H1 (cell line): ENCODE data around the gene COG7. TPM values are rescaled to one million over a fixed set of nuclear protein-coding genes. Genes with fewer than 3 reads are reported as not detected.

Source experiments
- CTCF ChIA-PET: fragments of 300-600 bp; sonication (Branson Sonifier 250); formaldehyde crosslinking; loops from one replicate; lab custom pipeline; 2021; ENCODE audit not compliant: partially characterized antibody; lab: Charles Lee
- POLR2A ChIA-PET: fragments of 300-600 bp; sonication (Branson Sonifier 250); formaldehyde crosslinking; loops from one replicate; lab custom pipeline; 2021; ENCODE audit warnings: inconsistent platforms; ENCODE audit not compliant: partially characterized antibody; lab: Charles Lee
- DNase-seq, 2 experiments: peaks; one replicate each; pipeline versions ENCODE4 v3.0.0 to v3.0.0-alpha.2; 2010 to 2022; ENCODE audit warnings: low spot score in 2 of 2, low read depth in 1 of 2, mixed read lengths in 1 of 2
- FAIRE-seq: peaks from 2 replicates; lab custom pipeline; 2011; peaks lifted over from hg19 to GRCh38; lab: Jason Lieb, UNC
- H2AFZ ChIP-seq: 2 replicates; pipeline ENCODE4 v1.8.1; 2012; ENCODE audit warnings: low read length, inconsistent platforms
- H2AK5ac ChIP-seq: 2 replicates; pipeline ENCODE4 v1.6.1; 2013; ENCODE audit warnings: low read depth, low read length
- H2BK120ac ChIP-seq: replicated peaks from 2 replicates; pipeline ENCODE3; 2013; ENCODE audit warnings: low read depth, low read length, inconsistent platforms
- H2BK12ac ChIP-seq: 2 replicates; pipeline ENCODE4 v1.6.1; 2013; ENCODE audit warnings: low read depth, low read length
- H2BK15ac ChIP-seq: 2 replicates; pipeline ENCODE4 v1.6.1; 2013; ENCODE audit warnings: low read length
- H2BK20ac ChIP-seq: 2 replicates; pipeline ENCODE4 v1.6.1; 2013; ENCODE audit warnings: low read length
- H2BK5ac ChIP-seq: 2 replicates; pipeline ENCODE4 v1.6.1; 2013; ENCODE audit warnings: low read depth, low read length
- H3K14ac ChIP-seq: 2 replicates; pipeline ENCODE4 v1.6.1; 2013; ENCODE audit warnings: inconsistent platforms; ENCODE audit not compliant: insufficient read length
- H3K18ac ChIP-seq: 2 replicates; pipeline ENCODE4 v1.6.1; 2013; ENCODE audit warnings: low read length; ENCODE audit errors: extremely low read depth
- H3K23ac ChIP-seq: 2 replicates; pipeline ENCODE4 v1.6.1; 2013; ENCODE audit warnings: inconsistent platforms; ENCODE audit not compliant: insufficient read length
- H3K23me2 ChIP-seq: 2 replicates; pipeline ENCODE4 v1.6.1; 2013; ENCODE audit warnings: low read depth, low read length
- H3K27ac ChIP-seq: 2 replicates; pipeline ENCODE4 v1.6.1; 2011; ENCODE audit warnings: low read depth, low read length, inconsistent platforms
- H3K27me3 ChIP-seq, 4 experiments: replicated peaks in 1 of 4; 1 replicate in 1 of 4; 2 replicates in 3 of 4; pipeline versions ENCODE4 v1.6.1 to v1.8.1; 2011 to 2013; ENCODE audit warnings: low read length in 3 of 4, mild to moderate bottlenecking in 3 of 4, inconsistent platforms in 2 of 4, mixed read lengths in 2 of 4, moderate library complexity in 1 of 4; ENCODE audit not compliant: control insufficient read depth in 3 of 4, insufficient read depth in 3 of 4; ENCODE audit errors: extremely low read depth in 1 of 4
- H3K36me3 ChIP-seq, 4 experiments: 2 replicates each; pipeline versions ENCODE4 v1.6.1 to v1.8.1; 2011 to 2013; ENCODE audit warnings: mild to moderate bottlenecking in 4 of 4, low read length in 3 of 4, moderate library complexity in 2 of 4, control low read depth in 1 of 4, inconsistent platforms in 1 of 4; ENCODE audit not compliant: insufficient read depth in 4 of 4, control insufficient read depth in 2 of 4
- H3K4ac ChIP-seq: replicated peaks from 2 replicates; pipeline ENCODE3; 2013; ENCODE audit warnings: low read length, low read depth, mixed read lengths, inconsistent platforms; ENCODE audit not compliant: insufficient read length
- H3K4me1 ChIP-seq, 4 experiments: replicated peaks in 1 of 4; 1 replicate in 1 of 4; 2 replicates in 3 of 4; pipeline versions ENCODE4 v1.6.1 to v1.8.1; 2011 to 2013; ENCODE audit warnings: low read length in 3 of 4, inconsistent platforms in 2 of 4, mixed read lengths in 1 of 4; ENCODE audit not compliant: insufficient read depth in 4 of 4, control insufficient read depth in 3 of 4
- H3K4me2 ChIP-seq, 2 experiments: 2 replicates each; pipeline versions ENCODE4 v1.6.1 to v1.8.1; 2011 to 2013; ENCODE audit warnings: low read depth in 2 of 2, low read length in 2 of 2, control low read depth in 1 of 2, inconsistent platforms in 1 of 2, mild to moderate bottlenecking in 1 of 2; ENCODE audit not compliant: insufficient read depth in 1 of 2
- H3K4me3 ChIP-seq, 4 experiments: fragments of 200-600, 300-600 bp in 1 of 4; sonication (generic), shearing (Covaris generic), sonication (Bioruptor Twin) in 1 of 4; 2 replicates each; pipeline versions ENCODE4 v1.5.1 to v1.8.1; 2011 to 2016; ENCODE audit warnings: low read length in 4 of 4, low read depth in 3 of 4, control low read depth in 2 of 4, inconsistent platforms in 2 of 4, mild to moderate bottlenecking in 2 of 4, mixed read lengths in 1 of 4, moderate library complexity in 1 of 4; ENCODE audit not compliant: insufficient read depth in 2 of 4; ENCODE audit errors: extremely low read depth in 1 of 4
- H3K56ac ChIP-seq: replicated peaks from 2 replicates; pipeline ENCODE3; 2013; ENCODE audit warnings: low read depth, mild to moderate bottlenecking, mixed read lengths, low read length, inconsistent platforms; ENCODE audit not compliant: insufficient read length
- H3K79me1 ChIP-seq: 2 replicates; pipeline ENCODE4 v1.6.1; 2013; ENCODE audit warnings: low read depth, low read length, control low read depth
- H3K79me2 ChIP-seq, 2 experiments: 2 replicates each; pipeline versions ENCODE4 v1.6.1 to v1.8.1; 2012 to 2013; ENCODE audit warnings: low read length in 2 of 2, mild to moderate bottlenecking in 2 of 2, inconsistent platforms in 1 of 2; ENCODE audit not compliant: insufficient read depth in 2 of 2, control insufficient read depth in 1 of 2
- H3K9ac ChIP-seq, 4 experiments: replicated peaks in 1 of 4; 1 replicate in 1 of 4; 2 replicates in 3 of 4; pipeline versions ENCODE4 v1.6.1 to v1.8.1; 2011 to 2013; ENCODE audit warnings: low read depth in 3 of 4, low read length in 3 of 4, control low read depth in 2 of 4, mild to moderate bottlenecking in 2 of 4, moderate library complexity in 2 of 4, inconsistent platforms in 1 of 4; ENCODE audit errors: extremely low read depth in 1 of 4
- H3K9me3 ChIP-seq, 2 experiments: 2 replicates each; pipeline versions ENCODE4 v1.6.1 to v1.8.1; 2012 to 2013; ENCODE audit warnings: mild to moderate bottlenecking in 2 of 2, moderate library complexity in 2 of 2, control low read depth in 1 of 2, inconsistent platforms in 1 of 2, low read depth in 1 of 2, low read length in 1 of 2, mixed read lengths in 1 of 2; ENCODE audit not compliant: insufficient read depth in 2 of 2
- H4K20me1 ChIP-seq, 2 experiments: replicated peaks in 1 of 2; 2 replicates each; pipeline versions ENCODE3 to v1.8.1; 2011 to 2013; ENCODE audit warnings: inconsistent platforms in 2 of 2, low read length in 2 of 2, mild to moderate bottlenecking in 1 of 2; ENCODE audit not compliant: insufficient read depth in 2 of 2, control insufficient read depth in 1 of 2
- H4K5ac ChIP-seq: 2 replicates; pipeline ENCODE4 v1.6.1; 2013; ENCODE audit warnings: low read length, low read depth, mixed read lengths, inconsistent platforms; ENCODE audit not compliant: insufficient read length
- H4K8ac ChIP-seq: 2 replicates; pipeline ENCODE4 v1.8.0; 2013; ENCODE audit warnings: mild to moderate bottlenecking, moderate library complexity, low read length, inconsistent platforms; ENCODE audit not compliant: insufficient read depth; ENCODE audit errors: extremely low read depth
- H4K91ac ChIP-seq: replicated peaks from 2 replicates; pipeline ENCODE3; 2013; ENCODE audit warnings: low read length, mixed read lengths, inconsistent platforms; ENCODE audit not compliant: insufficient read length
- CBX8 ChIP-seq: fragments of 300-800, 300-1000 bp; sonication (generic); IDR thresholded peaks from 2 replicates; pipeline ENCODE4 v1.7.1; 2016; ENCODE audit warnings: low read depth, low read length, borderline replicate concordance
- CTCF ChIP-seq, 3 experiments: IDR thresholded peaks; 1 replicate in 2 of 3; 2 replicates in 1 of 3; pipeline versions ENCODE4 v1.5.1 to v1.6.1; 2011; ENCODE audit warnings: low read length in 3 of 3, mild to moderate bottlenecking in 3 of 3, inconsistent platforms in 2 of 3, low read depth in 1 of 3, moderate library complexity in 1 of 3; ENCODE audit not compliant: insufficient read depth in 1 of 3; ENCODE audit errors: control extremely low read depth in 1 of 3
- JUN ChIP-seq: IDR thresholded peaks from 2 replicates; pipeline ENCODE4 v1.6.1; 2011; ENCODE audit warnings: low read depth, mild to moderate bottlenecking, improper control_type of control experiment, low read length
- JUND ChIP-seq: IDR thresholded peaks from 2 replicates; pipeline ENCODE4 v1.6.1; 2011; ENCODE audit warnings: mild to moderate bottlenecking, improper control_type of control experiment, low read length
- POLR2AphosphoS5 ChIP-seq: IDR thresholded peaks from 2 replicates; pipeline ENCODE4 v1.6.1; 2011; ENCODE audit warnings: low read depth, low read length
- RAD21 ChIP-seq, 2 experiments: IDR thresholded peaks in 1 of 2; conservative IDR thresholded peaks in 1 of 2; 2 replicates each; pipeline ENCODE4 v1.6.1; 2011; ENCODE audit warnings: low read depth in 2 of 2, low read length in 2 of 2, improper control_type of control experiment in 1 of 2, inconsistent platforms in 1 of 2, mild to moderate bottlenecking in 1 of 2, moderate library complexity in 1 of 2
- RXRA ChIP-seq: IDR thresholded peaks from 2 replicates; pipeline ENCODE4 v1.6.1; 2011; ENCODE audit warnings: low read depth, mild to moderate bottlenecking, low read length, moderate library complexity; ENCODE audit not compliant: insufficient read depth
- SIN3A ChIP-seq, 2 experiments: IDR thresholded peaks in 1 of 2; conservative IDR thresholded peaks in 1 of 2; 2 replicates each; pipeline ENCODE4 v1.6.1; 2011 to 2012; ENCODE audit warnings: low read length in 2 of 2, improper control_type of control experiment in 1 of 2, low read depth in 1 of 2, mild to moderate bottlenecking in 1 of 2
- SUZ12 ChIP-seq: fragments of 200-600 bp; sonication (generic); IDR thresholded peaks from 2 replicates; pipeline ENCODE4 v1.6.1; 2012; ENCODE audit warnings: mild to moderate bottlenecking, inconsistent platforms, low read length, moderate library complexity, mixed read lengths
- TAF1 ChIP-seq: IDR thresholded peaks from 2 replicates; pipeline ENCODE4 v1.6.1; 2011; ENCODE audit warnings: mild to moderate bottlenecking, low read depth, low read length
- TEAD4 ChIP-seq: IDR thresholded peaks from 2 replicates; pipeline ENCODE4 v1.6.1; 2012; ENCODE audit warnings: low read depth, low read length, inconsistent platforms, mixed read lengths
- WGBS, 2 experiments: shearing (Covaris generic) in 1 of 2; methylation state at CpG; one replicate each; pipeline versions ENCODE4 v1.1.6 to v1.1.7; 2013 to 2015; ENCODE audit warnings: low lambda C conversion rate in 2 of 2, mixed read lengths in 2 of 2, inconsistent platforms in 1 of 2, low coverage in 1 of 2, missing lambda C conversion rate in 1 of 2; ENCODE audit not compliant: insufficient replicate concordance in 2 of 2, insufficient coverage in 1 of 2, insufficient read length in 1 of 2; ENCODE audit errors: extremely low coverage in 1 of 2, missing lambda C conversion rate in 1 of 2; 5-methylcytosine and 5-hydroxymethylcytosine counted together
- polyA plus RNA-seq, 7 experiments: library from polyadenylated mRNA; depleted of rRNA in 3 of 7; stranded (reverse) in 5 of 7; unstranded in 2 of 7; fragments of >200 nt in 5 of 7; fragments of 200-250 nt in 2 of 7; gene quantifications; 1 replicate in 5 of 7; 2 replicates in 1 of 7; 4 replicates in 1 of 7; pipeline versions ENCODE4 v1.2.1 to v1.2.3, GENCODE V29; 2011 to 2013; ENCODE audit warnings: missing spikeins in 2 of 7, mixed read lengths in 2 of 7
- total RNA-seq: library from RNA; stranded (reverse); fragmentation: NEBNext Ultra II Directional; extraction: Animal tissue kit (Norgen Biotek cat#: 25700); gene quantifications from 2 replicates; pipeline ENCODE4 v1.2.1, GENCODE V29; 2021

COG7 gene
- total and polyA plus RNA-seq, 2 of the 8 experiments (the other 6 are each of a cell fraction or from before 2014, with no cell fraction given), result 17.2 to 40.4 TPM

- Histone ChIP-seq H3K18ac (no peak overlapping the region), H2BK12ac (no peak overlapping the region), H3K79me2 (peaks cover 18 to 96% of the 10 kb centered on the region in 2 experiments), H3K23ac (no peak overlapping the region), H3K36me3 (peaks cover 0 to 7% (median 2%) of the 10 kb centered on the region in 4 experiments; a peak in 4 of 8 replicates), H3K56ac (no peak overlapping the region), H3K27ac (no peak overlapping the region), H2BK120ac (no peak overlapping the region), H3K4ac (no peak overlapping the region), H4K5ac (no peak overlapping the region), H3K27me3 (no peaks in the 10 kb centered on the region), H3K4me3 (no peak overlapping the region), H3K9me3 (no peaks in the 10 kb centered on the region), H2AK5ac (no peak overlapping the region), H3K23me2 (no peaks in the 10 kb centered on the region), H3K14ac (no peak overlapping the region), H2BK5ac (no peak overlapping the region), H4K20me1 (peaks cover 36 to 45% of the 10 kb centered on the region in 2 experiments), H2AFZ (no peak overlapping the region), H3K4me1 (peaks cover 0 to 14% (median 0%) of the 10 kb centered on the region in 4 experiments; a peak in 4 of 7 replicates), H3K4me2 (no peak overlapping the region; a peak in 1 of 4 replicates), H4K91ac (no peak overlapping the region), H4K8ac (no peak overlapping the region), H3K79me1 (peaks cover 30% of the 10 kb centered on the region), H2BK15ac (no peak overlapping the region), H2BK20ac (no peak overlapping the region), H3K9ac (no peak overlapping the region)
- no peak for FAIRE-seq
- ChIA-PET CTCF (interaction anchor here (0.9 to 2.1 kb wide), 3 partner anchors 36 to 96 kb away, joined by 3 to 7 read pairs (median 3); partner anchors contain the start of gene NDUFAB1), POLR2A (interaction anchor here (0.9 to 2.7 kb wide), 7 partner anchors 8 to 74 kb away, joined by 3 to 29 read pairs (median 4); partner anchors contain the start of genes EARS2, GGA2 and UBFD1)
- TF ChIP-seq CTCF (IDR thresholded peaks at IDR 0.05; ENCODE audit: control extremely low read depth in 1 of 3, insufficient read depth in 1 of 3, low read depth in 1 of 3, low read length in 3 of 3), result no peak
- TF ChIP-seq CBX8, result no peak
- TF ChIP-seq POLR2AphosphoS5, result no peak
- no peak for TF ChIP-seq TEAD4
- TF ChIP-seq SUZ12, result no peak
- no peak for TF ChIP-seq SIN3A (conservative IDR thresholded peaks at IDR 0.05 in 1 of 2, IDR thresholded peaks at IDR 0.05 in 1 of 2; ENCODE audit: low read depth in 1 of 2, low read length in 2 of 2)
- no peak for TF ChIP-seq TAF1
- TF ChIP-seq JUN, result no peak
- no peak for TF ChIP-seq RAD21 (IDR thresholded peaks at IDR 0.05 in 1 of 2, conservative IDR thresholded peaks at IDR 0.05 in 1 of 2; ENCODE audit: low read depth in 2 of 2, low read length in 2 of 2)
- TF ChIP-seq RXRA, result no peak
- TF ChIP-seq JUND, result no peak
- no peak for DNase-seq
- 77% methylated on average over 4 of the region's 4 CpGs; no CpG with 5 or more reads in 1 of the 2 experiments for WGBS, 2 experiments
Measured at GRCh38 chr16:23500862-23501225, 47.9 kb upstream of the COG7 start.
